Astrocyte (in vitro differentiated cells and primary cell): Measurements from ENCODE around the gene CBX2.

Experiments used
- CTCF ChIP-seq: IDR thresholded peaks from 2 replicates; pipeline ENCODE4 v1.5.1; 2011; ENCODE audit warnings: low read depth, mild to moderate bottlenecking, inconsistent platforms, low read length, moderate library complexity; ENCODE audit not compliant: insufficient read depth
- EZH2 ChIP-seq: IDR thresholded peaks from 2 replicates; pipeline ENCODE4 v1.6.1; 2012; ENCODE audit warnings: mild to moderate bottlenecking, low read length, inconsistent platforms; ENCODE audit not compliant: insufficient read depth

GRCh38 chr17:79781736-79782575 lies 4.0 kb downstream of the CBX2 start:
- TF ChIP-seq EZH2 (no peak), CTCF (no peak)
